ENCODE data around the gene GSK3B.
A peak's percentile ranks its signal among the peaks of the same experiment; 100 is the strongest.

Gene GSK3B

GRCh38 chr3:120093911-120094775 lies at the start of gene GSK3B:
Gene GSK3B (minus strand): TSS chr3:120094447. CDS start chr3:120093434, 1,013 bp downstream.
- peak; percentile 100 for DNase-seq (ENCODE audit: low read depth, low spot score)
- TF ChIP-seq CTCF (IDR thresholded peaks at IDR 0.05; ENCODE audit: low read depth, low read length), result no peak
- in situ Hi-C loops (cut with HindIII; ENCODE audit: low sequenced_read_pairs), result no loop called here
- H3K4me3 ChIP-seq (ENCODE audit: low read depth, low read length), result peak within 1 kb of the TSS; percentile 95

GRCh38 chr3:120143676-120144075 lies 49.4 kb upstream of the GSK3B start:
- TF ChIP-seq CTCF (IDR thresholded peaks at IDR 0.05; ENCODE audit: low read depth, low read length), result no peak
- H3K4me3 ChIP-seq (ENCODE audit: low read depth, low read length), result no peak overlapping the region
- DNase-seq (ENCODE audit: low read depth, low spot score), result no peak
- in situ Hi-C loops (cut with HindIII; ENCODE audit: low sequenced_read_pairs), result no loop called here

- DNase-seq (ENCODE audit: low read depth, low spot score), result no peak
- no peak overlapping the region for H3K4me3 ChIP-seq (ENCODE audit: low read depth, low read length)
- in situ Hi-C loops (cut with HindIII; ENCODE audit: low sequenced_read_pairs), result no loop called here
- no peak for TF ChIP-seq CTCF (IDR thresholded peaks at IDR 0.05; ENCODE audit: low read depth, low read length)
These were observed 48.0 kb upstream of the GSK3B start for GRCh38 chr3:120142236-120142635.

GRCh38 chr3:120140098-120140742 lies 46.0 kb upstream of the GSK3B start:
- DNase-seq (ENCODE audit: low read depth, low spot score), result no peak
- TF ChIP-seq CTCF (IDR thresholded peaks at IDR 0.05; ENCODE audit: low read depth, low read length), result no peak
- H3K4me3 ChIP-seq (ENCODE audit: low read depth, low read length), result no peak overlapping the region
- in situ Hi-C loops (cut with HindIII; ENCODE audit: low sequenced_read_pairs), result no loop called here

GRCh38 chr3:120139140-120139539 lies 44.9 kb upstream of the GSK3B start:
- H3K4me3 ChIP-seq (ENCODE audit: low read depth, low read length), result no peak overlapping the region
- DNase-seq (ENCODE audit: low read depth, low spot score), result no peak
- TF ChIP-seq CTCF (IDR thresholded peaks at IDR 0.05; ENCODE audit: low read depth, low read length), result no peak
- in situ Hi-C loops (cut with HindIII; ENCODE audit: low sequenced_read_pairs), result no loop called here

GRCh38 chr3:120137548-120137947 lies 43.3 kb upstream of the GSK3B start:
- no peak for TF ChIP-seq CTCF (IDR thresholded peaks at IDR 0.05; ENCODE audit: low read depth, low read length)

More at GRCh38 chr3:120137548-120137947, 43.3 kb upstream of the GSK3B start:
- H3K4me3 ChIP-seq (ENCODE audit: low read depth, low read length), result no peak overlapping the region
- in situ Hi-C loops (cut with HindIII; ENCODE audit: low sequenced_read_pairs), result no loop called here
- DNase-seq (ENCODE audit: low read depth, low spot score), result no peak

All from astrocyte of the spinal cord (primary cell).